HG03025 (cell line): Measurements from ENCODE around the gene CIDEC.
"Not testable (repeated sequence)": the region's sequence is repeated elsewhere in the genome, so short reads cannot be mapped to it uniquely, and the experiment has no call there.

Source experiments
- ATAC-seq: cut with Tn5 transposase; IDR thresholded peaks from one replicate; pipeline ENCODE4 v1.9.1; 2021; ENCODE audit warnings: mild to moderate bottlenecking, moderate library complexity; ENCODE audit not compliant: unreplicated experiment, low FRiP score

The CIDEC gene

DNA sequence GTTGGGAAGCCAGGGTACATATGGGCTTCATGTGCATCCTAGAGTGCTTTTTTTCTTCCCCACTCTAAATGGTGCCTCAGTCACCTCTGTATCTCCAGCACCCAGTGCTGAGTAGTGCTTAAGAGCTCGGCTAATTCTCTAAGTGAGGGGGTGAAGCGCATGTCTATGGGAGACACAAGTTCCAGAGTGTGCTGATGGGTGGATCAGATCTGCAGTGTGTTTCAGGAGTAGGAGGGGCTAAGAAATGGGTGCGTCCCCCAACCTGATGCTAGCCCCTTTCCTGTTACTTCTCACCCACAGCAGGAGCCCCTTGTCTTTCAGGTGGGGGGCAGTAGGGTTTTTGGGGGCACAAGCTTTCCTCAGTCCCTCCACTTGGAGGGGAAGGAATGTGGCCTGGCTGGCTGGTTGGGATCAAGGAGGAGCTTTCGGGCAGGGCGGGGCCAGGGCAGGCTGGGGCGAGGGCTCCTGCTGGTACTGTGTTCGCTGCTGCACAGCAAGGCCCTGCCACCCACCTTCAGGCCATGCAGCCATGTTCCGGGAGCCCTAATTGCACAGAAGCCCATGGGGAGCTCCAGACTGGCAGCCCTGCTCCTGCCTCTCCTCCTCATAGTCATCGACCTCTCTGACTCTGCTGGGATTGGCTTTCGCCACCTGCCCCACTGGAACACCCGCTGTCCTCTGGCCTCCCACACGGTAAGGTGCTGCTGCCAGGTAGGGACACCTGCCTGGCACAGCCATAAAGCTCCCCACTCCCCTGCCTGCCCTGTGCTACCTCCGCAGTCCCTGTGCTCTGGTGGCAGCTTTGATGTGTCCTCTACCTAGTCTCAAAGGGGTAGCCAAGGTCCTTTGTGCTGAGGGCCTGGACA is 22.6 kb upstream of the CIDEC start, which contains the start of gene IL17RE:
TSS of gene IL17RE (plus strand) at position 477 of the 866 bp plus-strand sequence. CDS start at position 562, 85 bp downstream.
- ATAC-seq: no peak

GRCh38 chr3:9901967-9902366 is 21.9 kb upstream of the CIDEC start:
- ATAC-seq: no peak

GRCh38 chr3:9900965-9901415 is 20.9 kb upstream of the CIDEC start:
- not testable (repeated sequence) for ATAC-seq

DNA sequence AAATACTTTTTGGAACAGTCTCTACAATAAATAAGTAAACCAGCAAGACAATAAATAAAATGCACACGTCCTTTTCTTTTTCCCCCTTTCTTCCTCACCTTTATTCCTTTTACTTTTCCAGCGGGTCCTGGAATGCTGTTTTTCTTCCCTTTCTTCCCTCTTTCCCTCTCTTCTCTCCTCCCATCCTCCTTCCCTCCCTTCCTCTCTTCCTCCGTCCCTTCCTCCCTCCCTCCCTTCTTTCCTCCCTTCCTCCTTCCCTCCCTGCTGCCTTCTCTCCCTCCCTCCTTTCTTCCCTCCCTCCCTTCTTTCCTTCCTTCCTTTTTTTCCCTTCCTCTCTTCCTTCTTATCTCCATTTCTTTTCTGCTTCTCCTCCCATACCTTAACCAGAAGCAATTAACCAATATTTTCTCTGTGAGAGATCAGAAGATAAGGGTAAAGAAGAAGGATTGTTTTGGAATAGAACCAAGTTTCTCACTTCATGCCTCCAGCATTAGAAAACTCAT is 19.3 kb upstream of the CIDEC start:
- no peak for ATAC-seq

DNA sequence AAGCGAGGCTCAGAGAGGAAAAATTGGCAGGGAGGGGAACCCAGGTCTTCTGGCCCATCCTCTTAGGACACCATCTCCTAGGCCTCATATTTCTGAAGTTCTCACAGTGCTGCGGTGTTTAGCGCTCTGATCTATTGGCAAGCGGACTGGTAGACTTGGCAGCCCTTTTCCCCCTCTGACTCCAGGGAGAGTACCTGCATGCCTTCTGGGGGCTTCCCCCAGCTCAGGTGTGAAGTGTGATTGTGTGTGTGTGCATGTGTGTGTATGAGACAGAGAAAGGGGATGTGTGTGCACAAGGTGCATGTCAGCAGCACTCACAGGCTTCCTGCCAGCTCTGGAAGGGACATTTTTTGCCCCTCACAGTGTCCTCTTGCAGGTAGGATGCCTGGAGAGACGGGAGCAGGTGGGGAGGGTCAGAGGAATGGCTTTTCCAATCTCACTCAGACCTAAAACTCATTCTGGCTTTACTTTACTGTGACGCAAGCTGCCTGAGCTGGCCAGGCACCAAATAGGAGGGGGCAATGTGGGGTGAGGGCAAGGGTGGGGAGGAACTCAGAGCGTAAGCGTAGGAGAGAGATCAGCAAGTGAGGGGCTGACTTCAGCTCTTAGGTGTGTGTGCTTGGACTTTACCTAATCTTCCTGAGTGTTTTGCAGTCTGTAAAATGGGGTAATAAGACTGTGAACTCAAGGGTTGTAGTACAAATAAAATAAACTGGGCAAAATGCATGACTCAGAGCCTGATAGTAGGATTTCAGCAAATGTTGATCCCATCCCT is 18.6 kb upstream of the CIDEC start:
- no peak for ATAC-seq

DNA sequence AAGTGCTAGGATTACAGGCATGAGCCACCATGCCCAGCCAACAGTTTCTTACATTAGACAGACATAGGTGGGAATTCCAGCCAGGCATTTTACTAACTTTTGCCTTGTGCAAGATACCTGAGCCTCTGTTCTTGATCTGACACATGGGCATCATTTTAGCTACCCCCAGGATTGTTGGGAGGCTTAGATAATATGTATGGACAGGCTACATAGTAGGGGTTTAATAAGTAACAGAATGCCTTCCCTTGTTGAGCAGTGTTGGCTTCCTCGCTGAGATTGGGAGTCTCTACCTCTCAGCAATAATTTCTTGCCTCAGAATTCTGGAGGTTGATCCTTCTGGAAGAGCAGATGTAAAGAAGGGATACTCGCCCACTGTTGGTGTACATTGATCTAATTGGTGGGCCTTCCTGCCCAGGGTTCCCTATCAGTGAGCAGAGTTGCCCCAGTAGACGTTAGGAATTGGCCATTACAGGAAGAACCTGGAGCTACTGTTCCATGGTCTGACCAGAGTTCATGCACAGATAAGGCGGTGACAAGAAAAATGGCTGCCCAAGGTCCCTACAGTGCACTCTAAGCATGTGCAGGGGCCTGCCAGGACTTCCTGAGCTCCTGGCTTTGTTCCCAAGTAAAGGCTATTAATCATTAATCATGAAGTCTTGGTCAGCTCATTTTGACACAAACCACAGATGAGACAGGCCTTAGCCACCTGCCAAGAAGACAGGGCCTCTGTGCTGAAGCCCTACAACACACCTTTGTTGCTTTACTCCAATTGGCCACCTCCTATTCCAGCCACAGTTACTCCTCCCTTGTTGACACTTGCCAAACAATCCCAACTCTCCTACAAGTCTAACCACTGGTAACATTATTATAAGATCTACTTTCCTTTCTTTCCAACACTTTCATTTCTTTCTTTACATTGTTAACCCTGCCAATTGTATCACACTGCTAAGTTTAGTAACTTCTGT is 17.6 kb upstream of the CIDEC start:
- no peak for ATAC-seq

GRCh38 chr3:9896755-9897407 is 16.8 kb upstream of the CIDEC start:
- not testable (repeated sequence) for ATAC-seq

GRCh38 chr3:9895715-9896114 is 15.7 kb upstream of the CIDEC start:
- ATAC-seq: not testable (repeated sequence)

- ATAC-seq: no peak
Observed at GRCh38 chr3:9893739-9894138, 13.7 kb upstream of the CIDEC start.

DNA sequence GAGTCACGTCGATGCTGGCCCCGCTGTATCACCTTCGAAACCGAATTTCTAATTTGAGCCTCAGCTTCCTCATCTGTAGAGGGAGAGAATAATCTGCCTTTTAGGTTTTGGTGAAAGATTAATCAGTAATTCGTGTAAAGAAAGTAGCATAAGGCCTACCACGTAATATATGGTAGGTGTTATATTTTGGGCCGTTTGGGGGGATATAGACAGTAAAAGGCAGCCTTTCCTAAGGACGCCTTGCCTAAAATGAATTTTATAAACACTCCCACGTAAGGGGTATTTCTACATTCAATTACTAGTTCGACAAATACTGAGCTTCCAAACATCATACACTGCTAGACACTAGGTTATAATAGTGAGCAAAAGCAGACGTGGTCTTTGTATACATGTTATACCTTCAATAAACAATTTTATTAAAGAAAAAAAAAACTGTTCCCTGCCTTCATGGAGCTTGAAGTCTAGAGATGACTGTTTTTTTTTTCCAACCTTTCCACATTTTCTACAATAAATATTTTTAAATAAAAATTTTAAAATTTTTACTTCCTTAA is 11.1 kb upstream of the CIDEC start:
- peak; percentile 2 for ATAC-seq

DNA sequence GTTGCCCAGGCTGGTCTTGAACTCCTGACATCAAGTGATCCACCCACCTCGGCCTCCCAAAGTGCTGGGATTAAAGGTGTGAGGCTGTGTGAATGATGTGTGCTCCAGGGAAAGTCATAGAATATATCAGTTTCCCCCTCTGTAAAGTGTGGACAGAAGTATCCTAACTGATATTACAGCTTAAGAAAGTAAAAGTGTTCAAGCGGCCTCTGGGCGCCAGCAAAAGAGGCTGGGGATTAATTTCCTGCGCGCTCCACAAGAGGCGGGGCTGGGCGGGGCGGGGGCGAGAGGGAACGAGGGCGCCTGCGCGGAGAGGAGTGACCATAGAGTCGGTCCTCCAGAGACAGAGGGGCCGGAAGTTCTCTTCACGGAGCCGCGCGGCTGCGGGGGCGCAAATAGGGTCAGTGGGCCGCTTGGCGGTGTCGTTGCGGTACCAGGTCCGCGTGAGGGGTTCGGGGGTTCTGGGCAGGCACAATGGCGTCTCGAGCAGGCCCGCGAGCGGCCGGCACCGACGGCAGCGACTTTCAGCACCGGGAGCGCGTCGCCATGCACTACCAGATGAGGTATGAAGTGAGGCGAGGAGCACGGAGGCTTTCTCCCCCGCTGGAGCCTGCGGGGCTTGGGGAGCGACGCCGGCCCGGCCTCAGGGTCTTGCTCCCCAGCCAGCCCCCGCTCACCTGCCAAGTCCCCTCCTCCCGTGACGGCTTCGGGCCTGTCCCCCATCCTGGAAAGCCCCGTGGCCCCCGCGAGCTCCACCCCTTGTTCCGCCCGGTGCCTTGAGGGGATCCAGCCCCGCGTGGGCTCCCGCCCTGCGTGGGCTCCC is 10.4 kb upstream of the CIDEC start, which contains the start of gene JAGN1:
TSS of gene JAGN1 (plus strand) at position 362 of the 823 bp plus-strand sequence. CDS start at position 475, 113 bp downstream.
- ATAC-seq: peak; percentile 73

DNA sequence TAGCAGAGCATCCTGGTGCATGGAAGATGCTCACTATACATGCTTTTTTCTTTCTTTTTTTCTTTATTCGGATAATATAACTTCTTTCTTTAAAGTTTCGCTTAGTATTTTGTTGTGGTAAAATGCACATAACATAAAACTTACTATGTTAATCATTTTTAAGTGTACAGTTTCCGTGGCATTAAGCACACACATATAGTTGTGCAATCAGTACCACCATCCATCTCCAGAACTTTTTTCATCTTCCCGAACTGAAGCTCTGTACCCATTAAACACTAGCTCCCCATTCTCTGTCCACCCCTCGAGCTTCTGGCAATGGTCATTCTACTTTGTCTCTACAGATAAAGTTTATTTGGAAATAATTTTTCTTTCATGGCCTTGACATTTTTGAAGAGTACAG is 9.4 kb upstream of the CIDEC start:
- no peak for ATAC-seq

DNA sequence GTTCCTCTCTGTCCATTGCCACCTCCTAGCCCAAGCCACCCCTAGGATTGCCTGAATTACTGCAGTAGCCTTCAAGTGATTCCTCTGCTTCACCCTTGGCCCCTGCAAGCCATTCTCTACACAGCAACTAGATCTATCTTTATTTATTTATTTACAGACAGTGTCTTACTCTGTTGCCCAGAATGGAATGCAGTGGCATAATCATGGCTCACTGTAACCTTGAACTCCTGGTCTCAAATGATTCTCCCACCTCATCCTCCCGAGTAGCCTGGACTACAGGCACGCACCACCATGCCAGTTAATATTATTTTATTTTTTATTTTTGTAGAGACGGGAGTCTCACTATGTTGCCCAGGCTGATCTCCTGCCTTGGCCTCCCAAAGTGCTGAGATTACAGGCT is 8.5 kb upstream of the CIDEC start:
- ATAC-seq: no peak

- no peak for ATAC-seq
Observed at GRCh38 chr3:9887480-9887879, 7.4 kb upstream of the CIDEC start.

DNA sequence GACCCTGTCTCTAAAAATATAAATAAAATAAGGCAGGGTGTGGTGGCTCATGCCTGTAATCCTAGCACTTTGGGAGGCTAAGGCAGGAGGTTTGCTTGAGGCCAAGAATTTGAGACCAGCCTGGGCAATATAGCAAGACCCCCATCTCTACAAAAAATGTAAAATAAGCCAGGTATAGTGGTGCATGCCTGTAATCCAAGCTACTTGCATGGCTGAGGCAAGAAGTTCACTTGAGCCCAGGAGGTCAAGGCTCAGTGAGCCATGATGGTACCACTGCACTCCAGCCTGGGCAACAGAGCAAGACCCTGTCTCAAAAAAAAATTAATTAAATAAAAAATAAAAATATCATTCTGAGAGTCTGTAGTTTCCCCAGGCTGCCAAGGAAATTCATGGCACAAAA is 6.3 kb upstream of the CIDEC start:
- no peak for ATAC-seq

GRCh38 chr3:9884555-9885165 is 4.6 kb upstream of the CIDEC start:
- no peak for ATAC-seq

DNA sequence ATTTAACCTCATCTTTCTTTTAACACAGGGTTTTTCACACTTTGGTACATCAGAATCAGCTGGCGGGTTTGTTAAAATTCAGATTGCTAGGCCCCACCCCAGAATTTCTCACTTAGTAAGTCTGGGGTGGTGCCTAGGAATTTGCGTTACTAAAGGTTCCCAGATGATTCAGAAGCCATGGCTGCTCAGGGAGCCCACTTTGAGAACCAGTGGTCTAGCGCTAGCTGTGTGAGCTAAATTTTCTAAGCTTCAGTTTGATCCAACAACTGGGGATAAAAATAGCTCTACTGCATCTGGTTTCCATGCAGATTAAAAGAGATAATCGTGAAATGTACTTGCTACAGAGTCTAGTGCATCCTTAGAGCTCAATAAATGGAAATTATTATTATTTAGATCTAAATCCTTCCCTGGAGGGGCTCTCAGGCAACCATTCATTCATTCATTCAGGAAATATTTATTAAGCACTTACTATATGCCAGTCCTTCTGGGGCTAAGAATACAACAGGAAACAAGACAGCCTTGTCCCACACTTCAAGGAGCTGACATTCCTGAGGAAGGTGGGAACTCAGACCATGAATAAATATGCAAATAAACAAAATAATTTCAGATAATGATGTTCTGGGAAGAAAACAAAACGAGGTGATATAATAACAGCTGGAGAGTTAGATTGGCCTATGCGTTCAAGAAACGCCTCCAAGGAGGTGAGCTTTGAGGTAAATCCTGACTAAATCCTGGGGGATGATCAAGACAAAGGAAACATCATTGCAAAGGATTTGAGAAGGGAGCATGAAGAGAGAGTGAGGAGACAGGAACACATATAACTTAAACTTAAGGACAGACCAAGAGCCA is 3.9 kb upstream of the CIDEC start:
- no peak for ATAC-seq
